UCSD-AML1 (cell line): ENCODE results near the gene CNTNAP5.

Source experiments
- DNase-seq: peaks from one replicate; lab custom pipeline; 2025; ENCODE audit not compliant: unreplicated experiment; lab: John Stamatoyannopoulos, UW

The CNTNAP5 gene

GRCh38 chr2:124778076-124778475, 753.0 kb downstream of the CNTNAP5 start:
- no peak for DNase-seq

GRCh38 chr2:124796647-124797046, 771.6 kb downstream of the CNTNAP5 start:
- DNase-seq: no peak

DNA sequence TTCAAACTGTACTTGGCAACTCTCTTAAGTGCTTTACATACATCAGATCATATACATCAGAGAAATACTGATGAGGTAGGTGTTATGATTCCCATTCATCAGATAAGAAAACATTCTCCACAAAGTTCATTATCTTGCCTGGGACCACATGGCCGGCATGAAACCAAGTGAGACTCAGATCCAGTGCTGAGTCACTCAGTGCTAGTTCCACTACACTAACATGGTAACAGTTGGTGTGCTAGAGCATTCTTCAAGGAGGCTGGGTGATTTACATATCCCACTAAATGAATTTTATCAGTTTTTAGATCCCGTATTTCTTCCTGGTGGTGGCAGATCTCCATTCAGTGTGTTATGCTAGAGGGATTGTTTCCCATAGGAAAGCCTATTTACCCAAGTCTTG, 772.0 kb downstream of the CNTNAP5 start:
- DNase-seq: no peak

DNA sequence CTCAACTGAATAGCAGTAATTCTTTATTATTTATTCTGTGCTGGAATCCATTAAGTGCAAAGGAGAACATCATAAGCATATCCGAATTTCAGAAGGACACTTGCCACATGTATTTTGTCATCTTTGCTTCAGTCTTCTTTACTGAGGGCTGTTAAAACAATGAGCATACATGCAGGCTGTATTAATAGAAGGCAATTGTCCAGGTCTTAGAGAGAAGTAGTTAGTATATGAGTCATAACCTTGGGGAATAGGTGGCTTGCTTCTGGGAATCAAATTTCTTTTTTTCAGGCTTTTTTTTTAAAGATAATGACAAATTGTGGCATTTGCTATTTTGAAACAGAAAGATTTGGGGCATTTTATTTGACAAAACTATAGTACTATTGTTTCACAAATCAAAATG, 773.5 kb downstream of the CNTNAP5 start:
- no peak for DNase-seq

DNA sequence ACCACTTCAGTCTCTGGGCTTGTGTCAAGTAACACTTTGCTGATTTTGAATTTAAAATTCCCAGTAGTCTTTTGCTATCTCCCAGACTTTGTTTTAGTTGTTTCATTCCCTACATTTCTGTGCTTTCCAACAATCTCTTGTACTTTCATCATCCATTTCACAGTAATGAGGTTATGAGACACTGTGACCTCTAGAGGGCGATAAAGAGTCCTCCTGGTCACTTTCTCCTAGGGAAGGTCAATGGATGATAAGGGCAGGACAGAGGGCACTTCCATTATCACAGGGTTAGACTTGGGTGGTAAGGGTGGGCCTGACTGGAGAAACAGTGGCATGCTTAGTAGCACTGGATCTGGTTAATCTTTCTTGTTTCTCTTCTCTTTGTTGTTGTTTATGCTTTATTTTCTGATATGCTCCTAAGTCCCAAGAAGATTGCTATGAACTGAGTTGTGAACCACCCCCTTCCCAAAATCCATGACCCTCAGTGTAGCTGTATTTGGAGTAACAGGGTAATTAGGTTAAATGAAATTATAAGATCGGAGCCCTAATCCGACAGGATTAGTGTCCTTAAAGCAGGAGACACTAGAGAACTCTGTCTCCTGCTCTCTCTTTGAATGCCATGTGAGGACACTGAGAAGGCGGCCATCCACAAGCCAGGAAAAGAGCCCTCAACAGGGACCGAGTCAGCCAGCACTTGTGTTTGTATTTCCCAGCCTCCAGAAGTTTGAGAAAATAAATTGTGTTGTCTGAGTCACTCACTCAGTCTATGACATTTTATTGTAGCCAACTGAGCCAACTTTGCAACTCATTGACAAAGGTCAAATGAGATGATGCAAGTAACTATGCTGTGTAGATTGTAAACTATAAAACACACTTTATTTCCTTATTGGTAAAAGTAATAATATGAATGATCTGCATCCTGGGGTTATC, 779.2 kb downstream of the CNTNAP5 start:
- no peak for DNase-seq

DNA sequence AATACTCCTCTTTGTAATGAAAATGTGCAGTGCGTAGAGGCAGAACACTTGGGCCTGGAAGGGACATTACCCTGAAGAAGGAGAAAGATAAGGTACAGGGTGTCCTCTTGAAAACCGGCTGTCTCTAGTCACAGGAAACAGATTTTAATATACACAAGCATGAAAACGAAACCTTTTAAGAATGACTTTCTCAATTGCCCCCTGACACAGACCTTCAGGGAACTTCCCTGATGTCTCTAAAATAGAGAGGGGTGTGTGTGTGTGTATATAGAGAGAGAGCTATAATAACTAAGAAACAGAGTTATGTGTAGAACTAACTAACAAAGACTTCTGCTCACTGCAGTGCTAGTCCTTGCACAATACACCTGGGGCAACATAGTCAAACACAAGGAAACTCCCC, 780.0 kb downstream of the CNTNAP5 start:
- DNase-seq: no peak

GRCh38 chr2:124810132-124810531, 785.0 kb downstream of the CNTNAP5 start:
- no peak for DNase-seq

GRCh38 chr2:124814968-124815745, 790.1 kb downstream of the CNTNAP5 start:
- no peak for DNase-seq

- DNase-seq: no peak
Observed at GRCh38 chr2:124816007-124816406, 790.9 kb downstream of the CNTNAP5 start.

DNA sequence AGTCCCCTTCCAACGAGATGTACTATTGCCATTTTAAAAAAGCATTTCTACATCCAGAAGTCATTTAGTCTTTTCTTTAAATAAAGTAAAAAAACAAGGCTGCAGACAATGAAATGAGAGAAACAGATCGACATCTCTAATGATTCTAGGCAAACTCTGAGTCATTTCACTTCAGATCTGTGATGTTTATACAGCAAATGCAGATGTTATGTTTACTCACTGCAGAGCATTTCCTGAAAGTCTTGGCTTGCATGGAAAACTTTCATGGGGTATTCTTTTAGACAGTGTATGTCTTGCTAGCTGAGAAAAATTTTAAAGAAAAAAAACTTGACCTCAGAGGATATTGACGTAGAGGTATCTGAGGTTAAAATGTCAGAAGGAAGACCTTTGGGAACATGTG, 797.4 kb downstream of the CNTNAP5 start:
- no peak for DNase-seq

DNA sequence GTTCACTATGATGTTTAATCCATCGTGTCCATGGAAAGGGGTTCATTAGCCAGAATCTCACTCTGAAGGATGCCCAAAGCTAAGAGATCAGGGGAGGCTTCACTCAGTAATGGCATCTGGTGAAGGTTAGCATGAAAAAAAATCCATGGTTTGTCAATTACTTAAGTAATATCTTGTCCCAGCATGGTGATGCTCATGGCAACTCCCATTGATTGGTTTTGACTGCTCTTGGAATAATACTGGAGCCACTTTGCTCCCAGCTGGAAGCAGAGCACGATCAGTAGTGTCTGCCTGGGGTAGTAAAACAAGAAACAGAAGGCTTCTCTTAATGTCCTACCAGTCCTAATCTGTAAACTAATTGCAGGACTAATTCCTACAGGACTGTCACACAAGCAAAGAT, 799.4 kb downstream of the CNTNAP5 start:
- DNase-seq: no peak

GRCh38 chr2:124832521-124832920, 807.4 kb downstream of the CNTNAP5 start:
- DNase-seq: no peak

DNA sequence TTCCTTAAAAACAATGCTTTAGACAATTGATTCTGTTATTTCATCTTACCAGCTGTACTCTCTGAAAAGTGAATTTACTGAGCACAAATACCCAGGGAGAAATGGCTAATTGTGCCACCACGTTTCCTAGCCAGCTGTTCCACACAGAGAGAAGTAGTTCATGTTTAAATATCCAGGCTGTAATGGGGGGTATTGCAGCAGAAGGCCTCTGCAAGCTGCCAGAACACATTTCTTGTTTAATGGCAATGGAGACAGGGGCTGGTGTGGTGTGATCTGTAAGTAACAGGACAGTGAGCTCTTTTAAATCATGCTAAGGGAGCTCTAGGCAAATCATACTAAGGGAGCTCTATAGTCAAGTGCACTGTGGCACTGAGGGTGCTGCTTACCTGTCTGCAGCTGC, 809.2 kb downstream of the CNTNAP5 start:
- DNase-seq: no peak

- DNase-seq: no peak
Observed at GRCh38 chr2:124835331-124835730, 810.2 kb downstream of the CNTNAP5 start.

DNA sequence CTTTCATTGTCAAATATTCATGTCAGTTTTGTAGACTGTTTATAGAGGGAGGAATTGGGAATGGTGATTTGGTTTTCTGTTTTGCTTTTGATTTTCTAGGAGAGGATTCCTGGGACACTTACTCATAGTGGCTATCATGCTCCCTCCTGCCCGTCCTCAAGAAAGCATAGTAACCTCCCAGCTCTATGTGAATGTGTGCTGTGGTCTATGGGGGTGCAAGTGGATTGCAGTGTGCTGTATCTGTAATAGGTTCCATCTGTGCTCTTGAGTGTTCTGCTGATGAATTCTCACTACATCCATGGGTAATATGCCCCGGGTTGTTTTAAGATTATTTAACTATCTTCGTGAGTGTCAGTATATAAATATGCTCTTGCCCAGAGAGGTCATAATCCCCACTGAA, 811.3 kb downstream of the CNTNAP5 start:
- DNase-seq: no peak

- DNase-seq: no peak
Observed at GRCh38 chr2:124837496-124837895, 812.4 kb downstream of the CNTNAP5 start.

DNA sequence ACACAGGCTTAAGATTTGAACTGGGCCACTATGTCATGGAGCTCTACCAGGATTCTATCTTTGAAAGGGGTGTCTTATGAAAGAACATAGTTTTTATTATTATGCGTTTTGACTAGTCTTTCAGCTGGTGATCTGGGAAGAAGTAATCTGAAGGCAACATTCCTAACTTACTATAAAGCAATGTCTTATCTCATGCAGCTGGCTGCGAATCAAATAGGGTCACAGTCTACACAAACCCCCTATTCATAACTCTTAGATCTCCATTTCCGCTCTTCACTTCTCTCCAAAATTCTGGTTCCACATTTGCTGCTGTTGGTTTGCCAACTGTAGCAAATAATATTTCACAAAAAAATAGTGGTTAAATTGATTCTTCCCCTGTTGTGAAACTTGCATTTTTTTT, 813.3 kb downstream of the CNTNAP5 start:
- DNase-seq: no peak

DNA sequence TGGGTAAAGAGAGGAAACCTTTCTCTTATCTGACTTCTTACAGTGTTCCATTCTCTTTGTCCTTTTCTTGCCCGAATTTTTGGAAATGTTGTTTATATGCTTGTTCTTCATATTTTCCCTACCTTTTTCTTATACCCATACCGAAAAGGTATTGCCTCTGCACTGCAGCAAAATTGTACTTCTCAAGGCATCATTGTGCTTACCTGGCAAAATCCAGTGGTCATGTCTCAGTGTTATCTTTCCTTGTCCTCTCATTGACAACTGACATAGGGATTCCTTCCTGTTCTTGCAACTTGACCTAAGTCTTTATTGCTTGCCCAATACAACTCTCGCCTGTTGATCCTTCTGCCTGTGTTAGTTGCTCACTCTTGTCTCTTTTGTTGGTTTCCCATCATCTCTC, 842.2 kb downstream of the CNTNAP5 start:
- no peak for DNase-seq

DNA sequence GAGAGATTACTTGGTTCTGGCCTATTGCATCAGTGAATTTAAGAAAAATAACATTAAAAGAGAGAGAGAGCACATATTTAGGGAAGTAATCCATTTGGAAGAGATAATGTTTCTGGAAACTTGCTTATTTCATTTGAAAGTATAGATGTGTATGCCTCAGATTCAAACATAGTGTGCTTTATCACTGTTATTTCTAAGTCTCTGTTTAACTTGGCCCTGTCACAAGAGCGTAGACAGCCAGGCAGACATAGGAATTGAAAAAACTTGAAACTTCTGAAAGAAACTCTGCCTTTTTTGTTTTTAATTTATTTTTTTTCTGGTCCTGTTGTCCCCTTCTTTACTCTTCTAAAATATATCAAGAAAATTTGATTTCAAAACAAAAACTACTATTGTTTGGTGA, 849.1 kb downstream of the CNTNAP5 start:
- no peak for DNase-seq

- no peak for DNase-seq
Observed at GRCh38 chr2:124874676-124875075, 849.6 kb downstream of the CNTNAP5 start.

- no peak for DNase-seq
Observed at GRCh38 chr2:124875627-124876244, 850.6 kb downstream of the CNTNAP5 start.

DNA sequence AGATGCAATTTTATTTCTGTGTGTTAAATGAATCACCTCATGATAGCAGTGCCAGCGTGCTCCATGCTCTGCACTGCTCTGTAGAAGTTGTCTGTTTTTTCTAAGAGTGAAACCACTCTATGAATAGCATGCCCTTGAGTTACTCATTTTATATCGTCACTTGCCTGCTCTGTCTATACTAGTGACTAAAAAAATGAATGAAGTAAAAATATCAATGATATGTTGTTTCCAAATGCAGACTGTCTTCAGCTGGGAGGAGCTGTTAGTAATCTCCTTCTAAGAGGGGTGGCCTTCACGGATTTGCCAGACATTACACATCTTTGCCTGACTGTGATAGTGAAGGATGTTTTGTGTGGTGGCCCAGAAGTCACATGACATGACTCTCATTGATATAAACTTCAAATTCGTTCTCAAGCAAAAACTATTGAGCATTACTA, 852.1 kb downstream of the CNTNAP5 start:
- DNase-seq: no peak
